H1 (cell line): ENCODE data around the gene SLC35D2.
A peak's percentile ranks its signal among the peaks of the same experiment; 100 is the strongest.

Experiments used
- CBX5 ChIP-seq: fragments of 300-800, 300-1000 bp; sonication (generic); IDR thresholded peaks from 2 replicates; pipeline ENCODE4 v1.7.1; 2016; ENCODE audit warnings: antibody characterized with exemption, low read length, low read depth
- CHD1 ChIP-seq: IDR thresholded peaks from 2 replicates; pipeline ENCODE4 v1.6.1; 2012; ENCODE audit warnings: low read depth, low read length, improper control_type of control experiment
- EP300 ChIP-seq, 2 experiments: IDR thresholded peaks; 1 replicate in 1 of 2; 2 replicates in 1 of 2; pipeline ENCODE4 v1.6.1; 2011 to 2012; ENCODE audit warnings: low read depth in 2 of 2, low read length in 2 of 2, mild to moderate bottlenecking in 2 of 2, borderline replicate concordance in 1 of 2, inconsistent platforms in 1 of 2, moderate library complexity in 1 of 2
- EZH2 ChIP-seq: fragments of 200-600 bp; sonication (generic); IDR thresholded peaks from 2 replicates; pipeline ENCODE4 v1.7.1; 2012; ENCODE audit warnings: low read depth, mild to moderate bottlenecking, moderate library complexity, low read length, inconsistent platforms; ENCODE audit not compliant: severe bottlenecking
- FOSL1 ChIP-seq: IDR thresholded peaks from 2 replicates; pipeline ENCODE4 v1.6.1; 2011; ENCODE audit warnings: mild to moderate bottlenecking, low read depth, low read length, moderate library complexity; ENCODE audit not compliant: insufficient read depth
- JUND ChIP-seq: IDR thresholded peaks from 2 replicates; pipeline ENCODE4 v1.6.1; 2011; ENCODE audit warnings: mild to moderate bottlenecking, improper control_type of control experiment, low read length
- POLR2A ChIP-seq, 2 experiments: IDR thresholded peaks; 1 replicate in 1 of 2; 2 replicates in 1 of 2; pipeline ENCODE4 v1.6.1; 2011; ENCODE audit warnings: low read depth in 2 of 2, low read length in 2 of 2, mild to moderate bottlenecking in 2 of 2; ENCODE audit errors: control extremely low read depth in 1 of 2
- SUZ12 ChIP-seq: fragments of 200-600 bp; sonication (generic); IDR thresholded peaks from 2 replicates; pipeline ENCODE4 v1.6.1; 2012; ENCODE audit warnings: mild to moderate bottlenecking, inconsistent platforms, low read length, moderate library complexity, mixed read lengths
- TAF1 ChIP-seq: IDR thresholded peaks from 2 replicates; pipeline ENCODE4 v1.6.1; 2011; ENCODE audit warnings: mild to moderate bottlenecking, low read depth, low read length
- TBP ChIP-seq: IDR thresholded peaks from 2 replicates; pipeline ENCODE4 v1.6.1; 2011; ENCODE audit warnings: low read depth, low read length, improper control_type of control experiment
- TCF12 ChIP-seq: IDR thresholded peaks from 2 replicates; pipeline ENCODE4 v1.6.1; 2011; ENCODE audit warnings: low read depth, mild to moderate bottlenecking, low read length
- YY1 ChIP-seq: IDR thresholded peaks from 2 replicates; pipeline ENCODE4 v1.6.1; 2011; ENCODE audit warnings: low read depth, mild to moderate bottlenecking, low read length
- TF ChIP-seq, protein P1 (sequence below), 3 experiments: IDR thresholded peaks; 1 replicate in 2 of 3; 2 replicates in 1 of 3; pipeline versions ENCODE4 v1.5.1 to v1.6.1; 2011; ENCODE audit warnings: low read length in 3 of 3, mild to moderate bottlenecking in 3 of 3, inconsistent platforms in 2 of 3, low read depth in 1 of 3, moderate library complexity in 1 of 3; ENCODE audit not compliant: insufficient read depth in 1 of 3; ENCODE audit errors: control extremely low read depth in 1 of 3
- TF ChIP-seq, protein P2 (sequence below): IDR thresholded peaks from 2 replicates; pipeline ENCODE4 v1.6.1; 2012; ENCODE audit warnings: inconsistent platforms

DNA sequence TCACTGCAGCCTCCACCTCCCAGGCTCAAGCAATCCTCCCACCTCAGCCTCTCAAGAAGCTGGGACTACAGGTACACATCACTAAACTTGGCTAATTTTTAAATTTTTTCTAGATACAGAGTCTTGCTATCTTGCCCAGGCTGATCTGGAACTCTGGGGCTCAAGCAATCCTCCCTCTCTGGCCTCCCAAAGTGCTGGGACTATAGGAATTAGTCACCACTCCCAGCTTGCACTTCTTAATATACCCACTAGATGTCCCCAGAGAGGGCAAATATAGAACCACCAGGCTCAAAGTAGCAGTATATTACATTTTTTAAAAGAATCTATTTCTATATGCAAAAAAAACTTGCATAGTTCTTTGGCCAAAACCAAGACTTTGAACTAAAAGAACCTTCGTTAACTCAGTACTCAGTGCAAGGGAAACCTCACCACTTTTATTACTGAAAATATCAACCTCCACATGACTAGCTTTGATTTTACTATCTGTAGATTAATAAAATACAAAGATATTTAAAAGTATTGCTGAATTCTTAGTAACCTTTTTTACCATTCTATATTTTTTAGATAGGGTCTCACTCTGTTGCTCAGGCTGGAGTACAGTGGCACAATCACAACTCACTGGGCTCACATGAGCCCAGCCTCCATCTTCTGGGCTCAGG, 55.7 kb downstream of the SLC35D2 start:
- TF ChIP-seq TCF12, result no peak
- TF ChIP-seq POLR2A (IDR thresholded peaks at IDR 0.05; ENCODE audit: control extremely low read depth in 1 of 2, low read depth in 2 of 2, low read length in 2 of 2), result no peak
- TF ChIP-seq TAF1, result no peak
- TF ChIP-seq, protein P1, sequence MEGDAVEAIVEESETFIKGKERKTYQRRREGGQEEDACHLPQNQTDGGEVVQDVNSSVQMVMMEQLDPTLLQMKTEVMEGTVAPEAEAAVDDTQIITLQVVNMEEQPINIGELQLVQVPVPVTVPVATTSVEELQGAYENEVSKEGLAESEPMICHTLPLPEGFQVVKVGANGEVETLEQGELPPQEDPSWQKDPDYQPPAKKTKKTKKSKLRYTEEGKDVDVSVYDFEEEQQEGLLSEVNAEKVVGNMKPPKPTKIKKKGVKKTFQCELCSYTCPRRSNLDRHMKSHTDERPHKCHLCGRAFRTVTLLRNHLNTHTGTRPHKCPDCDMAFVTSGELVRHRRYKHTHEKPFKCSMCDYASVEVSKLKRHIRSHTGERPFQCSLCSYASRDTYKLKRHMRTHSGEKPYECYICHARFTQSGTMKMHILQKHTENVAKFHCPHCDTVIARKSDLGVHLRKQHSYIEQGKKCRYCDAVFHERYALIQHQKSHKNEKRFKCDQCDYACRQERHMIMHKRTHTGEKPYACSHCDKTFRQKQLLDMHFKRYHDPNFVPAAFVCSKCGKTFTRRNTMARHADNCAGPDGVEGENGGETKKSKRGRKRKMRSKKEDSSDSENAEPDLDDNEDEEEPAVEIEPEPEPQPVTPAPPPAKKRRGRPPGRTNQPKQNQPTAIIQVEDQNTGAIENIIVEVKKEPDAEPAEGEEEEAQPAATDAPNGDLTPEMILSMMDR (IDR thresholded peaks at IDR 0.05; ENCODE audit: control extremely low read depth in 1 of 3, insufficient read depth in 1 of 3, low read depth in 1 of 3, low read length in 3 of 3), result peak in 2 of 3 experiments; percentile 57 to 67; a peak in 3 of 4 replicates
- no peak for TF ChIP-seq FOSL1
- TF ChIP-seq SUZ12, result no peak
- no peak for TF ChIP-seq EZH2
- TF ChIP-seq, protein P2, sequence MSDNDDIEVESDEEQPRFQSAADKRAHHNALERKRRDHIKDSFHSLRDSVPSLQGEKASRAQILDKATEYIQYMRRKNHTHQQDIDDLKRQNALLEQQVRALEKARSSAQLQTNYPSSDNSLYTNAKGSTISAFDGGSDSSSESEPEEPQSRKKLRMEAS, result no peak
- TF ChIP-seq EP300 (IDR thresholded peaks at IDR 0.05; ENCODE audit: borderline replicate concordance in 1 of 2, low read depth in 2 of 2, low read length in 2 of 2), result no peak
- no peak for TF ChIP-seq TBP
- no peak for TF ChIP-seq YY1
- no peak for TF ChIP-seq CHD1
- TF ChIP-seq CBX5, result no peak
- TF ChIP-seq JUND, result no peak; the same call in 1 of the 2 replicates
